Osteocyte (in vitro differentiated cells): Measurements from ENCODE around the gene DNM3. TPM values are rescaled to one million over a fixed set of nuclear protein-coding genes. Genes with fewer than 3 reads are reported as not detected.

ENCODE experiments used
- DNase-seq: peaks from one replicate; pipeline ENCODE4 v3.0.0; 2021; ENCODE audit warnings: mixed read lengths; ENCODE audit not compliant: unreplicated experiment; ENCODE audit errors: extremely low spot score
- H3K27ac Mint-ChIP-seq: one replicate; pipeline ENCODE4 v1.8.0; 2021; ENCODE audit warnings: mild to moderate bottlenecking, mixed read lengths; ENCODE audit not compliant: unreplicated experiment
- H3K27me3 Mint-ChIP-seq: one replicate; pipeline ENCODE4 v1.8.0; 2021; ENCODE audit warnings: mixed read lengths; ENCODE audit not compliant: unreplicated experiment
- H3K36me3 Mint-ChIP-seq: one replicate; pipeline ENCODE4 v1.8.0; 2021; ENCODE audit warnings: mixed read lengths; ENCODE audit not compliant: unreplicated experiment
- H3K4me1 Mint-ChIP-seq: one replicate; pipeline ENCODE4 v1.8.0; 2021; ENCODE audit warnings: mixed read lengths; ENCODE audit not compliant: unreplicated experiment
- H3K4me3 Mint-ChIP-seq: one replicate; pipeline ENCODE4 v1.8.0; 2021; ENCODE audit warnings: mild to moderate bottlenecking, moderate library complexity, mixed read lengths; ENCODE audit not compliant: unreplicated experiment
- H3K9me3 Mint-ChIP-seq: one replicate; pipeline ENCODE4 v1.8.0; 2021; ENCODE audit warnings: mixed read lengths; ENCODE audit not compliant: unreplicated experiment
- total RNA-seq: library from RNA; stranded (reverse); gene quantifications from 2 replicates; pipeline ENCODE4 v1.2.1, GENCODE V29; 2021
- TF ChIP-seq, protein P1 (sequence below): fragments of 200-600 bp; sonication (generic); IDR thresholded peaks from 2 replicates; pipeline ENCODE4 v1.5.0; 2021; ENCODE audit warnings: antibody characterized with exemption, mild to moderate bottlenecking, moderate library complexity

Gene DNM3
- total RNA-seq, 1 donor from 2014 or later, result 3.7 TPM

DNA sequence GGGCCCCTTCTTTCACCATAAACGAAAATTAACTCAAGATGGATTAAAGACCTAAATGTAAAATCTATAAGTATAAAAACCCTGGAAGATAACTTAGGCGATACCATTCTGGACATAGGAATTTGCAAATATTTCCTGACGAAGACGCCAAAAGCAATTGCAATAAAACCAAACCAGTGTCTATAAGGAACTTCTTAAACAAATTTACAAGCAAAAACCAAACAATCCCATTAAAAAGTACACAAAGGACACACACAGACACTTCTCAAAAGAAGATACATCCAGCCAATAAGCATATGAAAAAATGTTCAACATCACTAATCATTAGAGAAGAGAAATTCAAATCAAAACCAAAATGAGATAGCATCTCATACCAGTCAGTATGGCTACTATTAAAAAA is 500.4 kb downstream of the DNM3 start:
- no peak overlapping the region for H3K4me3 Mint-ChIP-seq
- TF ChIP-seq, protein P1, sequence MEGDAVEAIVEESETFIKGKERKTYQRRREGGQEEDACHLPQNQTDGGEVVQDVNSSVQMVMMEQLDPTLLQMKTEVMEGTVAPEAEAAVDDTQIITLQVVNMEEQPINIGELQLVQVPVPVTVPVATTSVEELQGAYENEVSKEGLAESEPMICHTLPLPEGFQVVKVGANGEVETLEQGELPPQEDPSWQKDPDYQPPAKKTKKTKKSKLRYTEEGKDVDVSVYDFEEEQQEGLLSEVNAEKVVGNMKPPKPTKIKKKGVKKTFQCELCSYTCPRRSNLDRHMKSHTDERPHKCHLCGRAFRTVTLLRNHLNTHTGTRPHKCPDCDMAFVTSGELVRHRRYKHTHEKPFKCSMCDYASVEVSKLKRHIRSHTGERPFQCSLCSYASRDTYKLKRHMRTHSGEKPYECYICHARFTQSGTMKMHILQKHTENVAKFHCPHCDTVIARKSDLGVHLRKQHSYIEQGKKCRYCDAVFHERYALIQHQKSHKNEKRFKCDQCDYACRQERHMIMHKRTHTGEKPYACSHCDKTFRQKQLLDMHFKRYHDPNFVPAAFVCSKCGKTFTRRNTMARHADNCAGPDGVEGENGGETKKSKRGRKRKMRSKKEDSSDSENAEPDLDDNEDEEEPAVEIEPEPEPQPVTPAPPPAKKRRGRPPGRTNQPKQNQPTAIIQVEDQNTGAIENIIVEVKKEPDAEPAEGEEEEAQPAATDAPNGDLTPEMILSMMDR, result no peak
- H3K4me1 Mint-ChIP-seq, result peaks cover 54% of the 10 kb centered on the region
- peaks cover 5% of the 10 kb centered on the region for H3K36me3 Mint-ChIP-seq
- H3K27ac Mint-ChIP-seq, result peak overlapping the region; percentile 93
- peaks cover 5% of the 10 kb centered on the region for H3K9me3 Mint-ChIP-seq
- no peaks in the 10 kb centered on the region for H3K27me3 Mint-ChIP-seq
- no peak for DNase-seq

DNA sequence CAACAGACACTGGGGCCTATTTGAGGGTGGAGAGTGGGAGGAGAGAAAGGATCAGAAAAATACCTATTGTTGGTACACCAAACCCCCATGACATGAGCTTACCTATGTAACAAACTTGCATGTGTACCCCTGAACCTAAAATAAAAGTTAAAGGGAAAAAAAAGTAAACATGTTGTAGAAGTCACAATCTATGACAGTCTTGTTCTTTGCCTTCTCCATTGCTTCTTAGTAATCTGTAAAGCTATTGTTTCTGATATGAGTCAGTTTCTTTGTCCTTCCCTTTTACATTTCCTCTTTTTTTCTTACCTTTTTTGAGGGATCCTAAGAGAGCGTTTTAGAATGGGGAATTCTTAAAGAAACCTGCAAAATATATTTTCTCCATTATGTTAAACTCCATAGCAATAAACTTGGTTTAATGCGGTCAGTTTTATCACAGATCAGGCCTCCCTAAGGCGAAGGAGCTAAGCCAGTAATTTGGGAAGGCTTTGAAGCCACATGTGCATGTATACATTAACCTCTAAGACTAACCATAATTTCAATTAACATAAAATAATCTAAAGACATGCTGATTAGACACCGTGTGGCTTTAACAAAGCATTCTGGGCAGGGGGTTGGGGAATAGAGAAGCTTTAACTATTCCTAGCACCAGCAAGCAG is 501.4 kb downstream of the DNM3 start:
- Mint-ChIP-seq H3K36me3 (peaks cover 5% of the 10 kb centered on the region), H3K4me1 (peaks cover 58% of the 10 kb centered on the region), H3K27me3 (no peaks in the 10 kb centered on the region), H3K27ac (peak overlapping the region; percentile 93), H3K4me3 (peak overlapping the region; percentile 6), H3K9me3 (peaks cover 13% of the 10 kb centered on the region)
- TF ChIP-seq, protein P1, result no peak
- no peak for DNase-seq

DNA sequence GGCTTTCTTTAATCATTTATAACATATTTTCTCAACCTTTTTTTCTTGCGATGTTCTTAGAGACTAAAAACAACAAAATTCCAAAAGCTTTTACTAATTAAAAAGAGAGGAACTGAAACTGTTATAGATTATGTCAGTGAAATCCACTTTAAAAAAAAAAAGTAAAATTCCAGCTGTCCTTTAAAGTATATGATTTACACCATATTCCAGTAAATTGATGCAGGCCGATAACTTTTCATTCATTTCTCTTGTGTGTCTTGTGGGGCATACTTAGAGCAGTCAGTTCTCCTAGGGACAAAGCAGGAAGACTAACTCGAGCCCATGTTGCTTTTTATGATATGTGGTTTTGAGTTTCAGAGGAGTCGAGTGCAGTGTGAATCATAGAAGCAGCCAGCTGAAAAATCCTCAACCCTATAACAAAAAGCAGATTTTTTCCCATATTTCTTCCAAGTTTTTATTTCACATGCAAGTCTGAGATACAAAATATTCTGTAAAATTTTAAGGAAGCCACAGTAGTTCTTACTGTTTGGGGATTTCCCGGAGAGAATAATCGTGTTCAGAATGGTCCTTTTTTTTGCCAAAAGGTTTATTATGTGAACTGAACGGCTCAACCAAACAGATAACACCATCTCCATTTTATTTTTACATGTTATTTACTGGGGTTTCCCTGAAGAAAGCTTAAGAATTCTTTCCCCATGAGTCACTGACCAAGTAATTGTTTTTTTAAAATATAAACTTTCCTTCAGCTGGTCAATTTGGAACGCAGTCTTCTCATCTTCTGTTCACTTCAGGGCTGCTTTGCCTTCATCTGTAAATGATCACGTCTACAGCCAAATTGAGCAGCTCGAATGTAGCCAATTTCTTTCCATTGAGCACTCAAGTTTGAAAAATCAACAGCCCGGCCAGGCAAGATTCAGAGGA is 502.2 kb downstream of the DNM3 start:
- H3K36me3 Mint-ChIP-seq, result peaks cover 7% of the 10 kb centered on the region
- TF ChIP-seq, protein P1, result no peak
- H3K27ac Mint-ChIP-seq, result peak overlapping the region; percentile 93
- H3K27me3 Mint-ChIP-seq, result no peaks in the 10 kb centered on the region
- peaks cover 64% of the 10 kb centered on the region for H3K4me1 Mint-ChIP-seq
- H3K9me3 Mint-ChIP-seq, result peaks cover 19% of the 10 kb centered on the region
- DNase-seq, result no peak
- peak overlapping the region; percentile 58 for H3K4me3 Mint-ChIP-seq

DNA sequence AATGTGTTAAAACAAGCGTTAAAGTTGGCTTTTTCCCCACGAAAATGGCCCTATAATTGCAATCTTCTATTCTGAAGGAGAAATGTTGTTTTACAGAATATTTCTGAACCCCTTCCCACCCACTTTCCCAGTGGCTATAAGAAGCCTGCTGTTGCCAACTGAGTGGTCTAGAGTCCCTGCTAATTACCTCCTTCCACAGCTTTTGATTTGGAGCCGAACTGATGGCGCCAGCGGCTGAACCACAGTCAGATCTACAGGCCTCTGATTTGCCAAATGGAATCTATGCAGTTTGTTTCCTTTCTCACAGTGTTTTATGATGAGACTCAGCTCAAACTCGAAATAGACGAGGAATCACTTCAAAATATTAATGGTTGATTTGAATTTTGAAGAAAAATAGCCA is 503.1 kb downstream of the DNM3 start:
- no peak for DNase-seq
- H3K4me1 Mint-ChIP-seq, result peaks cover 64% of the 10 kb centered on the region
- H3K4me3 Mint-ChIP-seq, result peak overlapping the region; percentile 58
- no peaks in the 10 kb centered on the region for H3K27me3 Mint-ChIP-seq
- peaks cover 7% of the 10 kb centered on the region for H3K36me3 Mint-ChIP-seq
- TF ChIP-seq, protein P1, result no peak
- H3K27ac Mint-ChIP-seq, result peak overlapping the region; percentile 93
- H3K9me3 Mint-ChIP-seq, result peaks cover 19% of the 10 kb centered on the region

DNA sequence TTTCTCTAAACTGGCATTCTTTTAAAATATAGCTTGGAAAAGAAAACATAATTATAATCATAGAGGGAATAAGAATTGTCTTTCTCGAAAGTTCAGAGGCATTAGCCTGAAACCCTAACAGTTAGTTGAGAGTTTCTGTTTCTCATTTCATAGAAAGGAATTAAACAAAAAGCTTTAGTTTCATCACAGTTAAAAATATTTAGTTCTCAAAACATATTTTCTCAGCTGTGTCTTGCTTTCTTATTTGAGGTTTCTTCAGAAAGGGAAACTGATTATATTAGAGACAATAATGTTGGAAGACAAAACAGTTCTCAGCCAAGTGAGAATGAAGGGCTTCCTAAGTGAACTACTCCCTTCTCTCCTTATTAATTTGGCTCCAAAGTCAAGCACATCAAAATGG is 503.8 kb downstream of the DNM3 start:
- peaks cover 19% of the 10 kb centered on the region for H3K9me3 Mint-ChIP-seq
- no peak for DNase-seq
- TF ChIP-seq, protein P1, result no peak
- peak overlapping the region; percentile 93 for H3K27ac Mint-ChIP-seq
- peaks cover 7% of the 10 kb centered on the region for H3K36me3 Mint-ChIP-seq
- no peaks in the 10 kb centered on the region for H3K27me3 Mint-ChIP-seq
- H3K4me1 Mint-ChIP-seq, result peaks cover 64% of the 10 kb centered on the region
- peak overlapping the region; percentile 35 for H3K4me3 Mint-ChIP-seq
